ENCODE data around the gene FREY1.

DNA sequence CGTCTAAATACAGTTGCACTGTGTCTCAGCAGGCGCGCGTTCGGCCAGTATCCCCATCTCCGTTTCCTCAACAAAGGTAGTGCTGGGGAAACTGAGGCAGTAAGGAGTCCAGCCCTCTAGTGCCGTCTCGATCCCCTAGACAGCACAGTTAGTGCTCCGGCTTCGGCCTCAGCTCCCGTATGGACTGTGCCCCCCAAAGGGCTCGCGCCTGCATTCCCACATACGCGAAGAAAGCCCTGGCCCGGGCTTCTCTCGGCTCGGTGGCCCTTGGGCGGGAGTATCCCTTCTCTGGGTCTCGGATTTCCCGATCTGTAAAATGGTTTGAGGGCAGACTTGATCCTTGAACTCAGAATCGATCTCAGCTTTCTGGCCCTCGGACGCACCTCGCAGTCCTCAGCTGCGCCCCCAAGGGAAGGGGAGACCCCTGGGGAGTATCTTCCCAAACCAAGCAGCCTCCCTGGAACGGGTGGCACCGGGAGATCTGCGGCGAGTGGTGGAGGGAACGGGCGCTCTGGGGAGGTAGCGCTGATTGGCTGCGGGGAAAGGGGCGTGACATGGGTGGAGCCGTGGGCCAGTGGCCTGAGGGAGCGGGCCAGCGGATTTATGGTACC, 11.4 kb upstream of the FREY1 start:
- TF ChIP-seq FOXP2 (optimal IDR thresholded peaks at IDR 0.05; ENCODE audit: control extremely low read depth, extremely low read length, insufficient read depth) (no peak), EZH2 (IDR thresholded peaks at IDR 0.05) (no peak)

Measured in SK-N-MC (cell line).